ENCODE results near the gene ITPRID2.

Gene ITPRID2

DNA sequence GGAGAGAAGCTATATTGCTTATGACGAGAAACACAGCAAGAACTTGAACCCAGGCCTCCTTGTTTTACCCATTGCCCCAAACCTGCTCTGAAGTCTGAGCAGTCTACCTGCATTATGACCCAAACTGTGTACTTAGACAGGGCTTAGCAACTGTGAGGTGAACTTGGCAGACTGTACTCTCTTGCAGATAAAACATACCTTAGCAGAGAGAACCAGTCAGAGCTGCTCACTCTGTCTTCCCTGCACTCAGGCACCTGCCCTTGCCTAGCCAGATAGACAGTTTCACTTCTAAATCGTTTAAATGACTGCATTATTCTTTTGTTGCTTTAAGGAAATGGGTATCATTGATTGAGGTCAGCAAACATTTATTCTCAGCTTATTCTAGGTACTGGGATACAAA lies 20.3 kb downstream of the ITPRID2 start:
- no peak overlapping the region for H3K4me3 ChIP-seq (ENCODE audit: low read depth, low read length)
- TF ChIP-seq, protein P1, sequence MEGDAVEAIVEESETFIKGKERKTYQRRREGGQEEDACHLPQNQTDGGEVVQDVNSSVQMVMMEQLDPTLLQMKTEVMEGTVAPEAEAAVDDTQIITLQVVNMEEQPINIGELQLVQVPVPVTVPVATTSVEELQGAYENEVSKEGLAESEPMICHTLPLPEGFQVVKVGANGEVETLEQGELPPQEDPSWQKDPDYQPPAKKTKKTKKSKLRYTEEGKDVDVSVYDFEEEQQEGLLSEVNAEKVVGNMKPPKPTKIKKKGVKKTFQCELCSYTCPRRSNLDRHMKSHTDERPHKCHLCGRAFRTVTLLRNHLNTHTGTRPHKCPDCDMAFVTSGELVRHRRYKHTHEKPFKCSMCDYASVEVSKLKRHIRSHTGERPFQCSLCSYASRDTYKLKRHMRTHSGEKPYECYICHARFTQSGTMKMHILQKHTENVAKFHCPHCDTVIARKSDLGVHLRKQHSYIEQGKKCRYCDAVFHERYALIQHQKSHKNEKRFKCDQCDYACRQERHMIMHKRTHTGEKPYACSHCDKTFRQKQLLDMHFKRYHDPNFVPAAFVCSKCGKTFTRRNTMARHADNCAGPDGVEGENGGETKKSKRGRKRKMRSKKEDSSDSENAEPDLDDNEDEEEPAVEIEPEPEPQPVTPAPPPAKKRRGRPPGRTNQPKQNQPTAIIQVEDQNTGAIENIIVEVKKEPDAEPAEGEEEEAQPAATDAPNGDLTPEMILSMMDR (IDR thresholded peaks at IDR 0.05; ENCODE audit: borderline replicate concordance, insufficient read depth, low read depth, low read length), result no peak

DNA sequence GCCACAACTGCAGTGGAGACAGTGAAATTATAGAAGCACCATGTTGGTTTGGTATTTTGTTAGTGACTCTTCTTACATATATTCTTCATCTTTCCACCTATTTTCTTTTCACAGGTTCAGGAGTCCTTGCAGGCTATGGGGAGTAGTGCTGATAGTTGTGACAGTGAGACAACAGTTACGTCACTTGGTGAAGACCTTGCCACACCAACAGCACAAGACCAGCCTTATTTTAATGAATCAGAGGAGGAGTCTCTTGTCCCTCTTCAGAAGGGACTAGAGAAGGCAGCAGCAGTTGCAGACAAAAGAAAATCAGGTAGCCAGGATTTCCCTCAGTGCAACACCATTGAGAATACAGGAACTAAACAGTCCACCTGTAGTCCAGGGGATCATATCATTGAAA lies 23.6 kb downstream of the ITPRID2 start:
- TF ChIP-seq, protein P1 (IDR thresholded peaks at IDR 0.05; ENCODE audit: borderline replicate concordance, insufficient read depth, low read depth, low read length), result no peak
- no peak overlapping the region for H3K4me3 ChIP-seq (ENCODE audit: low read depth, low read length)

DNA sequence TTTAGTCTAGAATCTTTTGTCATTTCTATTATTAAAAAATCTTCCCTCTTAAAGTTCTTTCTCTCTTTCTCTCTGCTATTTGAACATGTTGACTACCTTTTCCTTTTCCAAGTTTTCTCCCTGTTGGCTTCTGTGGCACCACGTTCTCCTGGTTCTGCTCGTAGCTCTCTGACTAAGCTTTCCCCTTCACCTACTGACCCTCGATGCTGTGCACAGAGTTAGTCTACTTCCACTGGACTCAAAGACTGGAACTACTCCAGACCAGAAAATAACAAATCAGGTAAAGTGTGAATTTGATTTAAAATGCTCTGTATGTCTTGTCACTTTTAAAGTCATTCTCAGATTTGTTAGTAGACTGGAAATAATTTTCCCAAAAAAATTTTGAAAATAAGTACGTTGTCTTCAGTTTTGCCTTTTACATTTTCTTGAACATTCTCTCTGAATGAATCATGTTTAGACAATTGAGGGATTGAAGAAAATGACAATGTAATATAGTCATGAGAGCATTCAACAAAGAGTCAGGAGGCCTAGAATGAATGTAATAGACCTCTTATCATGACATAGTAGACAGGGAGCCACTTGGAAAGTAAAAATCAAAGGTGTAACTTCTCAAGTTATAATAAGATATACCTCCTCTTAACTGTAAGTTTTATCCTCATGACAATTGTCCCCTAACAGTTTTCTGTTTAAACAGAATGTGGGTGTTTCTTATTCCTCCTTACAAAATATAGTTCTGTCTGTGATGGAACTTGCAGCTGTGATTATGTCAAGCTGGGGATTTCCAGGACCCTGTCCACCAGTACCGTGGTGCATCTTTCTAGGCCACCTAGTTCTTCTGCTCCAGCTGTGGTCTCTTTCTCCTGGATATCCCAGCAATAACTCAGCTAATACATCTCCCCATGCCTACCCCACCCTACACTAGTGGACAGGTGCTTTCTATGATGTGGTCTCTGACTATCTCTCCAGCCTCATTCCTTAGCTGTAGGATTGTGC lies 25.5 kb downstream of the ITPRID2 start:
- H3K4me3 ChIP-seq (ENCODE audit: low read depth, low read length), result no peak overlapping the region
- TF ChIP-seq, protein P1 (IDR thresholded peaks at IDR 0.05; ENCODE audit: borderline replicate concordance, insufficient read depth, low read depth, low read length), result no peak

DNA sequence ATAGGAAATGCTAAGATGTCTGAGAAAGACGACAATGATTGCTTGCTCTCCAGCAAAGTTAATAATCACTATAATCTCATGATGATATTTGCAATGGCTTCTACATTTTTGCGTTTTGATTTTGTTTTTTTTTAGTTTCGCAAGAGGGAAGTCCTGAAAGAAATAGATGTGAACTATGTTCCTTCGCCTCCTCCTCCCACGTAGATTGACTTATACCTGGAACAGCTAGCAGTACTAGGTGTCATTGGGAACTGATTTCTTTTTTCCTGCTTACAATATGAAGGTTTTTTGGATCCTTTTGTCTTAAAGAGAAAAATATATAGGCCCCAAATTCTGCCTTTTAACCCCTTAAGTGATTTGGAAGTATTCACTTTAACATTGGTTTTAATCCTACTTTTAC lies 26.7 kb downstream of the ITPRID2 start:
- no peak overlapping the region for H3K4me3 ChIP-seq (ENCODE audit: low read depth, low read length)
- TF ChIP-seq, protein P1 (IDR thresholded peaks at IDR 0.05; ENCODE audit: borderline replicate concordance, insufficient read depth, low read depth, low read length), result no peak

DNA sequence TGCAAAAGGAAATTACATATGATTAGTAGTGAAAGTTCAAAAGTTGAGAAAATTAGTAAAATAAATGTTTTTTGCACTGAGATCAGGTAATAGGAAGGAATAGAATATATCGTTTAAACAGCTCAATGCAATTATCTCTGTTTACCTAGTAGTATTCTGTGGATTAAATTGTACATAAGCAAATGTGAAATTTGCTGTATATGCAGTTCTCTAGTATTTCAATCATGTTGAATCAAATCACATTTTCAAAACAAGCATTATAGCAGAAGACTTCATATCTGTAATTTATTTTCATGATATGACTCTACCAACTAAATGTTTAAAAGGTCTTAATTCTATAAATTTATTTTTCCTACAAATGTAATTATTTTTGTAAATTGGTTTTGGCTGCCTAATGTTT lies 31.6 kb downstream of the ITPRID2 start:
- TF ChIP-seq, protein P1 (IDR thresholded peaks at IDR 0.05; ENCODE audit: borderline replicate concordance, insufficient read depth, low read depth, low read length), result no peak
- no peak overlapping the region for H3K4me3 ChIP-seq (ENCODE audit: low read depth, low read length)

DNA sequence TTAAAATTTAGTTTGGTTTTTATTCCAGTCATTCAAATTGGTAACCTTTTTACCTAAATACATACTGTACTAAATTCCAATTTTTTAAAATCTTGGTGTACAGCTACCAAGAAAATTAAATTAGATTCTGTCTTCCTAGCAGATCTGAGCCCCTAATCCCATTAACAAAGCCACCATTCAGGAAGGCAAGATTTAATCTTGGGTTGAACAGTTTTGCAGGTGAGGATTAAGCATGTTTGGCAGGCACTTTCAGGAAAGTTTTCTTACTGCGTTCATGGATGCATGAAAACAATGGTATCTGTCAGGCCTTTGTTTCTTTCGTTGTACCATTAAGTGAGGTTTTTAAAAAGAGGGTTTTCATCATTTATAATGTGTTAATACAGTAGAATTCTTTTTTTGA lies 32.8 kb downstream of the ITPRID2 start:
- TF ChIP-seq, protein P1 (IDR thresholded peaks at IDR 0.05; ENCODE audit: borderline replicate concordance, insufficient read depth, low read depth, low read length), result no peak

DNA sequence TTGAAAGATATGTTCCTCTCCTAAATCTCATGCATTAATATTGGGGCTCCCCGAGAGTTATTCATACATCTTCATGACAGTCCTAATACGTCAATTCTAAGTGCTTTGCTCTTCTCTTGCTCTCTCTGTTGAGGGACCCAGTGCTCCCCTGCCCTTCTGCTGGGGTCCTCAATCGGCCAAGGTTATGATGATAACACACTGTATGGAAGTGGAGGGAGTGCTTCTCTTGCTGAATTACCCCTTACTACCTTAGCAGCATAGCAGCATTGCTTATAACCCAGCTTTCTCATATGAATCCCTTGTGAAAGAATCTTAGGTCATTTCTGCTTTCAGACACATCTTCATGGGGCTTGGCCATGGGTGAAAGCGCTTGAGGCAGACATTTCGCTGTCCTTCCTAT lies 43.2 kb downstream of the ITPRID2 start:
- H3K4me3 ChIP-seq (ENCODE audit: low read depth, low read length), result no peak overlapping the region
- TF ChIP-seq, protein P1 (IDR thresholded peaks at IDR 0.05; ENCODE audit: borderline replicate concordance, insufficient read depth, low read depth, low read length), result no peak

More for the DNA sequence above, 32.8 kb downstream of the ITPRID2 start:
- no peak overlapping the region for H3K4me3 ChIP-seq (ENCODE audit: low read depth, low read length)
